Tibial nerve (tissue), 3 donors: Measurements from ENCODE around the gene IFFO2.

Experiments
- CTCF ChIP-seq, 5 experiments: fragments of 200-600 bp in 3 of 5; fragments of 450-650 bp in 2 of 5; sonication (generic) in 3 of 5; IDR thresholded peaks; one replicate each; pipeline ENCODE4 v1.5.1; 2016 to 2019; ENCODE audit warnings: antibody characterized with exemption in 5 of 5, mild to moderate bottlenecking in 3 of 5, moderate library complexity in 2 of 5
- POLR2A ChIP-seq, 2 donors: fragments of 450-650 bp; IDR thresholded peaks; one replicate each; pipeline ENCODE4 v1.6.1; 2017; ENCODE audit warnings: antibody characterized with exemption in 2 of 2, mild to moderate bottlenecking in 2 of 2, moderate library complexity in 2 of 2

GRCh38 chr1:18923756-18924211, 32.7 kb downstream of the IFFO2 start:
- no peak for TF ChIP-seq CTCF (IDR thresholded peaks at IDR 0.05)
- no peak for TF ChIP-seq POLR2A (IDR thresholded peaks at IDR 0.05)
